CD8-positive, alpha-beta memory T cell (primary cell): ENCODE data around the gene CFAP52. TPM values are rescaled to one million over a fixed set of nuclear protein-coding genes. Genes with fewer than 3 reads are reported as not detected.
"Not testable (repeated sequence)": the region's sequence is repeated elsewhere in the genome, so short reads cannot be mapped to it uniquely, and the experiment has no call there.

Experiments used
- CTCF ChIA-PET: fragments of 350-600 bp; sonication (Branson Sonifier 250); formaldehyde crosslinking; loops from one replicate; lab custom pipeline; 2021; ENCODE audit warnings: antibody characterized with exemption; lab: Charles Lee
- POLR2A ChIA-PET: fragments of 350-600 bp; sonication (Branson Sonifier 250); formaldehyde crosslinking; loops from one replicate; lab custom pipeline; 2021; ENCODE audit warnings: antibody characterized with exemption; lab: Charles Lee
- DNase-seq, 5 donors: peaks; one replicate each; pipeline versions ENCODE4 v3.0.0 to v3.0.0-alpha.2; 2020 to 2022; ENCODE audit warnings: mixed read lengths in 1 of 5
- H3K27ac ChIP-seq: one replicate; pipeline ENCODE4 v1.7.0; 2013; ENCODE audit warnings: low read depth, mild to moderate bottlenecking, low read length, moderate library complexity
- H3K27me3 ChIP-seq: 2 replicates; pipeline ENCODE4 v1.7.0; 2013; ENCODE audit warnings: low read length, mild to moderate bottlenecking; ENCODE audit not compliant: insufficient read depth, poor library complexity, severe bottlenecking
- H3K36me3 ChIP-seq: 2 replicates; pipeline ENCODE4 v1.7.0; 2013; ENCODE audit warnings: mild to moderate bottlenecking, low read length, moderate library complexity; ENCODE audit not compliant: insufficient read depth
- H3K4me1 ChIP-seq: 2 replicates; pipeline ENCODE4 v1.7.0; 2013; ENCODE audit warnings: mild to moderate bottlenecking, low read length, moderate library complexity; ENCODE audit not compliant: insufficient read depth
- H3K4me3 ChIP-seq: 2 replicates; pipeline ENCODE4 v1.7.0; 2013; ENCODE audit warnings: mild to moderate bottlenecking, low read length
- H3K9me3 ChIP-seq: 2 replicates; pipeline ENCODE4 v1.7.0; 2013; ENCODE audit warnings: mild to moderate bottlenecking, low read length
- H3K27ac Mint-ChIP-seq, 8 donors: one replicate each; pipeline ENCODE4 v1.8.0; 2020 to 2021; ENCODE audit warnings: mixed read lengths in 8 of 8, mild to moderate bottlenecking in 6 of 8, inconsistent platforms in 3 of 8, moderate library complexity in 3 of 8
- H3K27me3 Mint-ChIP-seq, 2 donors: one replicate each; pipeline ENCODE4 v1.8.0; 2020 to 2021; ENCODE audit warnings: mixed read lengths in 2 of 2, mild to moderate bottlenecking in 1 of 2, moderate library complexity in 1 of 2
- H3K36me3 Mint-ChIP-seq, 3 donors: one replicate each; pipeline ENCODE4 v1.8.0; 2020 to 2021; ENCODE audit warnings: mixed read lengths in 3 of 3, inconsistent platforms in 1 of 3, mild to moderate bottlenecking in 1 of 3
- H3K4me1 Mint-ChIP-seq, 3 donors: one replicate each; pipeline ENCODE4 v1.8.0; 2020 to 2021; ENCODE audit warnings: mixed read lengths in 3 of 3, inconsistent platforms in 1 of 3, mild to moderate bottlenecking in 1 of 3
- H3K4me3 Mint-ChIP-seq, 7 donors: one replicate each; pipeline ENCODE4 v1.8.0; 2020 to 2021; ENCODE audit warnings: mixed read lengths in 7 of 7, mild to moderate bottlenecking in 6 of 7, moderate library complexity in 4 of 7, inconsistent platforms in 2 of 7
- H3K9me3 Mint-ChIP-seq, 5 donors: one replicate each; pipeline ENCODE4 v1.8.0; 2020 to 2022; ENCODE audit warnings: mixed read lengths in 5 of 5, mild to moderate bottlenecking in 3 of 5, moderate library complexity in 2 of 5, inconsistent platforms in 1 of 5
- polyA plus RNA-seq: library from polyadenylated mRNA; unstranded; fragments of 300-500 nt; fragmentation: Illumina TruSeq; gene quantifications from one replicate; pipeline ENCODE4 v1.2.3, GENCODE V29; 2021
- total RNA-seq, 2 experiments: library from RNA; stranded (reverse); gene quantifications; one replicate each; pipeline ENCODE4 v1.2.3, GENCODE V29; 2021

Gene CFAP52
- total and polyA plus RNA-seq, 3 experiments from 2014 or later = not detected

DNA sequence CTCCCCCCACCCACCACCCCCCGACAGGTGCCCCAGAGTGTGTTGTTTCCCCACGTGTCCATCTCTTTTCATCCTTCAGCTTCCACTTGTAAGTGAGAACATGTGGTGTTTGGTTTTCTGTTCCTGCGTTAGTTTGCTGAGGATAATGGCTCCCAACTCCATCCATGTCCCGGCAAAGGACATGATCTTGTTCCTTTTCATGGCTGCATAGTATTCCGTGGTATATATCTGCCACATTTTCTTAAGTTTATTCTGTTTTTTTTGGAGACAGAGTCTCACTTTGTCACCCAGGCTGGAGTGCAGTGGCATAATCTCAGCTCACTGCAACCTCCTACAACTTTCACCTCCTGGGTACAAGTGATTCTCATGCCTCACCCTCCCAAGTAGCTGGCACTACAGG lies 63.9 kb downstream of the CFAP52 start:
- H3K4me3 Mint-ChIP-seq, H3K9me3 ChIP-seq, H3K36me3 Mint-ChIP-seq, H3K27ac ChIP-seq, POLR2A ChIA-PET, H3K9me3 Mint-ChIP-seq, DNase-seq, H3K4me3 ChIP-seq, H3K36me3 ChIP-seq, H3K27me3 ChIP-seq, H3K4me1 ChIP-seq, CTCF ChIA-PET: not testable (repeated sequence)
- H3K27me3 Mint-ChIP-seq = peaks cover 14 to 57% of the 10 kb centered on the region in 2 donors
- peak overlapping the region in 1 of 8 donors; percentile 7 for H3K27ac Mint-ChIP-seq
- H3K4me1 Mint-ChIP-seq = peaks cover 3 to 14% (median 5%) of the 10 kb centered on the region in 3 donors

DNA sequence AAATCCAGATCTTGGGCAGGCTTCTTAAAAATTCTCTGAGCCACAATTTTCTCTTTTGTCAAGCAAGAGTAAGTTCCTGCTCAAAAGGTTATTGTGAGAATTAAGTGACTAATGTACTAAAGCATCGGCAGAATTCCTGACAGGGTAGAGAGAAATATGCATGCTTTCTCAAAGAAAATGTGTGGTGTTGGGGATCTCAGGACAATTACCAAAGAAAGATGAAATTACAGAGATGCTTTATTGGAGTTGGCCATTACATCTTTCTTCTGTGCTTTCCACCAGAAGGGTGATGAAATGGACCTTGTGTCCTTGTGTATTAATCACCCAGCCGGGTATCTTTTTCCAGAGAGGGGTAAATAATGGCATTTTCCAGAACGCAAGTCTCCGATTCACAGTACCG lies 67.2 kb downstream of the CFAP52 start:
- H3K27me3 Mint-ChIP-seq = peaks cover 27 to 64% of the 10 kb centered on the region in 2 donors
- POLR2A ChIA-PET = no interaction called here

DNA sequence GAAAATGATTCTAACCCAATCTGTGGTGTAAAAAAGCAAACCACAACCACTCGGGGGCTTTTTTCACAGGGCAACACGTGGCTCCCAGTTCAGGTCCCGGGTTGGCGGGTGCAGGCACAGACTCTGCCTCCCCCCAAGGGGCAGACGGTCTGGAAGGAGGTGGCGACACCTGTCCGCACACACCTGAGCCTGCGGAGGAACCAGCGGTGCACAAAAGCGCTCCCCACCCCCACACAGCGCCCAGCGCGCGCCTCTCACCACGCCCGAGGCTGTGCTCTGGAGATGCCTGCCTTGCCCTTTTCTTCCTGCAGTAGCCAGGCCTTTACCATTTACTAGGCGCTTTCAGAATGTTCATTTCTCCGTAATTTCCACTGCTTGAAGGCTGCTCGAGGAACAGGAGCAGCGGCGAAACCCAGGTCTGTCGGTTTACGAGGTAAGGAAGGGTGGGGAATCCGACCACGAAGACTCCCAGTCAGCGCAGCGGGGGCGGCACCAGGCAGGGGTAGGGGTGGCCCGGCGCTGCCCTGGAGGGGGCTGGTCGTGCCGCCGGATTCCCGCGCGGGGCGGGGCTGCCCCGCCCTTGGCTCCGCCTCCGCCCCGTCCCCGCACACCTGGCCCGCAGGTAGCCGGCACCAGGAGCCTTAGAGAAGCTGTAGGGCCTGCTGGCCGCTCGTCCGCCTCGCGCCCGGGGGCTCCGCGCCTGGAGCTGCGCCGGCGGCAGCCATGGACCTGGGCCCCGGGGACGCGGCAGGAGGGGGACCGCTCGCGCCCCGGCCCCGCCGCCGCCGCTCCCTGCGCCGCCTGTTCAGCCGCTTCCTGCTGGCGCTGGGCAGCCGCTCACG lies 68.7 kb downstream of the CFAP52 start, which contains the start of gene USP43:
Gene USP43 (plus strand): TSS at position 608 of the 842 bp plus-strand sequence. CDS start 116 bp downstream, at position 724.
- H3K36me3 Mint-ChIP-seq = no peaks in the 10 kb centered on the region
- ChIA-PET CTCF (no interaction called here), POLR2A (no interaction called here)
- H3K4me3 ChIP-seq = peak within 1 kb of the TSS; percentile 51
- H3K36me3 ChIP-seq = no peaks in the 10 kb centered on the region
- no peaks in the 10 kb centered on the region for H3K9me3 Mint-ChIP-seq
- H3K4me1 Mint-ChIP-seq = peaks cover 11 to 21% (median 13%) of the 10 kb centered on the region in 3 donors
- peak within 1 kb of the TSS in 2 of 8 donors; percentile 33 to 34 for H3K27ac Mint-ChIP-seq
- H3K4me3 Mint-ChIP-seq = peak within 1 kb of the TSS; percentile 76 to 90 (median 84)
- no peak within 1 kb of the TSS for H3K27ac ChIP-seq
- H3K9me3 ChIP-seq = no peaks in the 10 kb centered on the region
- peaks cover 13% of the 10 kb centered on the region for H3K27me3 ChIP-seq
- H3K4me1 ChIP-seq = peaks cover 7% of the 10 kb centered on the region
- H3K27me3 Mint-ChIP-seq = peaks cover 29 to 60% of the 10 kb centered on the region in 2 donors
- DNase-seq = peak in 1 of 5 donors; percentile 8

More for the DNA sequence above, 67.2 kb downstream of the CFAP52 start:
- DNase-seq = no peak
- Histone ChIP-seq H3K27ac (no peak overlapping the region), H3K9me3 (no peaks in the 10 kb centered on the region), H3K4me1 (peaks cover 7% of the 10 kb centered on the region), H3K27me3 (peaks cover 13% of the 10 kb centered on the region), H3K4me3 (no peak overlapping the region), H3K36me3 (no peaks in the 10 kb centered on the region)
- CTCF ChIA-PET = no interaction called here
- Mint-ChIP-seq H3K9me3 (no peaks in the 10 kb centered on the region), H3K4me3 (peak overlapping the region; percentile 0 to 77 (median 45)), H3K27ac (no peak overlapping the region), H3K4me1 (peaks cover 11 to 21% (median 13%) of the 10 kb centered on the region in 3 donors), H3K36me3 (no peaks in the 10 kb centered on the region)

DNA sequence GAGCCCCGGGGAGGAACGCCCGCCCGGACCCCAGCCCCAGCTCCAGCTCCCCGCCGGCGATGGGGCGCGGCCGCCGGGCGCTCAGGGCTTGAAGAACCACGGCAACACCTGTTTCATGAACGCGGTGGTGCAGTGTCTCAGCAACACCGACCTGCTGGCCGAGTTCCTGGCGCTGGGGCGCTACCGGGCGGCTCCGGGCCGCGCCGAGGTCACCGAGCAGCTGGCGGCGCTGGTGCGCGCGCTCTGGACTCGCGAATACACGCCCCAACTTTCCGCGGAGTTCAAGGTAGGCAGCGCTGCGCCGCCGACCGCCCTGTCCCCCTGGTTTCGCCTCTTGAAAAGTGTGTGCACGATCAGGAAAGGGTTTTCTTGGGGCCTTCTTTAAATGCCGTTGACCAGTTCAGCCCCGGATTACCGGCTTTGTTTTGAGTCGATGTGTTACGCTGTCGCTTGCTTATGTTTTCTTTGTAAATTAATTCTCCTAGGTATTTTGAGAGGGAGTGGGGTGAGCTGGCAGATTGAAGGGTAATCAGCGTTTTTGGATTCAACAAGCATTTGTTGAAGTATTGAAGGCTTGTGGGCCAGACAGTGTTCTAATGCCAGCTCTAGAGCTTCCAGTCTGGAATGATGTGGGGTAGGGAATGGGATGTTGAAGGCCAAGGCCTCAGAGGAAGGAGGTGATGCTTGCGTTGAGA lies 69.6 kb downstream of the CFAP52 start:
- Histone ChIP-seq H3K4me1 (peaks cover 7% of the 10 kb centered on the region), H3K27me3 (peaks cover 13% of the 10 kb centered on the region), H3K36me3 (no peaks in the 10 kb centered on the region), H3K4me3 (peak overlapping the region; percentile 26), H3K9me3 (no peaks in the 10 kb centered on the region), H3K27ac (no peak overlapping the region)
- Mint-ChIP-seq H3K27me3 (peaks cover 29 to 57% of the 10 kb centered on the region in 2 donors), H3K9me3 (no peaks in the 10 kb centered on the region), H3K4me3 (peak overlapping the region; percentile 58 to 90 (median 76)), H3K27ac (peak overlapping the region in 1 of 8 donors; percentile 34), H3K4me1 (peaks cover 11 to 21% (median 13%) of the 10 kb centered on the region in 3 donors), H3K36me3 (no peaks in the 10 kb centered on the region)
- ChIA-PET POLR2A (no interaction called here), CTCF (no interaction called here)
- DNase-seq = peak in 1 of 5 donors; percentile 8

DNA sequence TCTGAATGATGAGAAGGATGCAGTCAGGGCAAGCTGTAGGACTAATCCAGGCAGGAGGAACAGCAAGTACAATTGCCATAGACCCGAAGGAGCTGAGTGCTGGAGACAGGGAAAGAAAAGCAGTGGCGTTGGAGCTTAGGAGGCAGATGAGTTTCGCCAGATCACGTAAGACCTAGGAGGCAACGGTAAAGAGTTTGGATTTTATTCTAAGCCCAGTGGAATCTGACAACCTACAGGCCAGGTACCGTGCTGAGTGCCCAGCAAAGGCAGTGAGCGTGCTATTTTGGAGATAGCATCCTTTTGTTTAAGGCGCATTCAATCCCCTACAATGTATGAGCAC lies 70.1 kb downstream of the CFAP52 start:
- ChIA-PET CTCF (no interaction called here), POLR2A (no interaction called here)
- DNase-seq = no peak
- Histone ChIP-seq H3K27ac (no peak overlapping the region), H3K36me3 (no peaks in the 10 kb centered on the region), H3K4me3 (no peak overlapping the region), H3K4me1 (peaks cover 7% of the 10 kb centered on the region), H3K27me3 (peaks cover 13% of the 10 kb centered on the region), H3K9me3 (no peaks in the 10 kb centered on the region)
- no peaks in the 10 kb centered on the region for H3K36me3 Mint-ChIP-seq
- H3K4me3 Mint-ChIP-seq = peak overlapping the region; percentile 58 to 90 (median 76)
- H3K27ac Mint-ChIP-seq = no peak overlapping the region
- no peaks in the 10 kb centered on the region for H3K9me3 Mint-ChIP-seq
- peaks cover 28 to 61% of the 10 kb centered on the region in 2 donors for H3K27me3 Mint-ChIP-seq
- peaks cover 11 to 21% (median 13%) of the 10 kb centered on the region in 3 donors for H3K4me1 Mint-ChIP-seq

DNA sequence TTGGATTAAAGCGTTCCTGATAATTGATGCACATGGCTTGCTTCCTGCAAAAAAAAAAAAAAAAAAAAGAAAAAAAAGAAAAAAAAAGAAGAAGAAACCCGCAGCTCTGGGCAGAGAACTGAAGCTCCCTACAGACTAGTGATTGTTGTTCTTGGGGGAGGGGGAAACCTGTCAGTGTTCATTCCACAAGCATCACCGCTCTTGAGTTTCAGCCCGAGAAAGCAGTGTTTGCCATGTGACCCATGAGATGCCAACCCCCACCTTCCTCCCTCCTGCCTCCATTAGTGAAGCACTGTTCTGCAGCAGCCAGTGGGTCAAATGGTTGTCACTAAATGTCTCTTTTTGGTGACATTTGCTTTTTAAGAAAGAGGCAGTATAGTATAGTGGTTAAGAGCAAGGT lies 70.6 kb downstream of the CFAP52 start:
- Histone ChIP-seq H3K4me3 (no peak overlapping the region), H3K9me3 (no peaks in the 10 kb centered on the region), H3K4me1 (peaks cover 7% of the 10 kb centered on the region), H3K27me3 (peaks cover 13% of the 10 kb centered on the region), H3K36me3 (no peaks in the 10 kb centered on the region), H3K27ac (no peak overlapping the region)
- H3K36me3 Mint-ChIP-seq = no peaks in the 10 kb centered on the region
- H3K4me1 Mint-ChIP-seq = peaks cover 11 to 21% (median 13%) of the 10 kb centered on the region in 3 donors
- ChIA-PET CTCF (no interaction called here), POLR2A (no interaction called here)
- peak overlapping the region in 2 of 7 donors; percentile 20 to 39 for H3K4me3 Mint-ChIP-seq
- H3K9me3 Mint-ChIP-seq = no peaks in the 10 kb centered on the region
- no peak overlapping the region for H3K27ac Mint-ChIP-seq
- H3K27me3 Mint-ChIP-seq = peaks cover 25 to 59% of the 10 kb centered on the region in 2 donors
- DNase-seq = no peak

DNA sequence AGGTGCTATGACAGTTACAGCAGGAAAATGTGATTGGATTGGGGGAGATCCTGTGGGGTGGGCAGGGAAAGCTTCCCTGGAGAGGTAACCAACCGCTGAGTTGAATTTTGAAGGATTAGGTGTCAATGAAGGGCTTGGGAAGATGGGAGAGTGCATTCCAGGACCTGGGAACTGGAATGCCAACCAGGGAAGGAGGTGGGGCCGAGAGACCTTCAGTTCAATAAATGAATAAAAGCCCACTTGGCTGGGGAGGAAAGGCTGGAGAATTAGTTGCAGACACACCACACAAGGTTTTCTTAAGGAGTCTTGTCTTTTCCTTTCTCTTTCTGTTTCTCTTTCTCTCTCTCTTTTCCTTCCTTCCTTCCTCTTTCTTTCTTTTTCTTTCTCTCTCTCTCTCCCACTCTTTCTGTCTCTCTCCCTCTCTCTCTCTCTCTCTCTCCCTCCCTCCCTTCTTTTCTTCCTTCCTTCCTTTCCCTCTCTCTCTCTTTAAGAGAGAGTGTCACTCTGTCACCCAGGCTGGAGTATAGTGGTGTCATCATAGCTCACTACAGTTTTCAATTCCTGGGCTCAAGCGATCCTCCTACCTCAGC lies 72.2 kb downstream of the CFAP52 start:
- Histone ChIP-seq H3K4me1 (peaks cover 7% of the 10 kb centered on the region), H3K4me3 (no peak overlapping the region), H3K27ac (no peak overlapping the region), H3K27me3 (peaks cover 13% of the 10 kb centered on the region), H3K36me3 (no peaks in the 10 kb centered on the region), H3K9me3 (no peaks in the 10 kb centered on the region)
- Mint-ChIP-seq H3K4me3 (no peak overlapping the region), H3K27me3 (peaks cover 28 to 56% of the 10 kb centered on the region in 2 donors), H3K9me3 (no peaks in the 10 kb centered on the region), H3K27ac (peak overlapping the region in 1 of 8 donors; percentile 75), H3K36me3 (no peaks in the 10 kb centered on the region), H3K4me1 (peaks cover 11 to 20% (median 13%) of the 10 kb centered on the region in 3 donors)
- POLR2A ChIA-PET = no interaction called here
- CTCF ChIA-PET = no interaction called here
- no peak for DNase-seq
